ENCODE results near the gene OVOL3. TPM values are rescaled to one million over a fixed set of nuclear protein-coding genes. Genes with fewer than 3 reads are reported as not detected.
A peak's percentile ranks its signal among the peaks of the same experiment; 100 is the strongest.

The OVOL3 gene
- total RNA-seq, 1 donor from 2014 or later, result not detected

GRCh38 chr19:36116344-36116637 is 5.3 kb downstream of the OVOL3 start:
- peaks cover 26% of the 10 kb centered on the region for H3K9me3 Mint-ChIP-seq (ENCODE audit: unreplicated experiment)
- no peak for DNase-seq
- peaks cover 21% of the 10 kb centered on the region for H3K27me3 Mint-ChIP-seq (ENCODE audit: unreplicated experiment)
- peak overlapping the region; percentile 72 for H3K27ac Mint-ChIP-seq (ENCODE audit: unreplicated experiment)
- H3K4me1 Mint-ChIP-seq (ENCODE audit: low read depth, unreplicated experiment), result peaks cover 24% of the 10 kb centered on the region
- peak overlapping the region; percentile 98 for H3K4me3 Mint-ChIP-seq (ENCODE audit: unreplicated experiment)
- TF ChIP-seq CTCF (IDR thresholded peaks at IDR 0.05; ENCODE audit: partially characterized antibody, unreplicated experiment), result no peak
- peaks cover 5% of the 10 kb centered on the region for H3K36me3 Mint-ChIP-seq (ENCODE audit: unreplicated experiment)

- H3K4me3 Mint-ChIP-seq (ENCODE audit: unreplicated experiment), result peak overlapping the region; percentile 63
- H3K27ac Mint-ChIP-seq (ENCODE audit: unreplicated experiment), result peak overlapping the region; percentile 83
- DNase-seq, result no peak
- peaks cover 7% of the 10 kb centered on the region for H3K27me3 Mint-ChIP-seq (ENCODE audit: unreplicated experiment)
- TF ChIP-seq CTCF (IDR thresholded peaks at IDR 0.05; ENCODE audit: partially characterized antibody, unreplicated experiment), result no peak
- H3K9me3 Mint-ChIP-seq (ENCODE audit: unreplicated experiment), result peaks cover 15% of the 10 kb centered on the region
- peaks cover 11% of the 10 kb centered on the region for H3K4me1 Mint-ChIP-seq (ENCODE audit: low read depth, unreplicated experiment)
- H3K36me3 Mint-ChIP-seq (ENCODE audit: unreplicated experiment), result peaks cover 5% of the 10 kb centered on the region
These were observed 9.4 kb downstream of the OVOL3 start for GRCh38 chr19:36120092-36120983.

- TF ChIP-seq CTCF (IDR thresholded peaks at IDR 0.05; ENCODE audit: partially characterized antibody, unreplicated experiment), result no peak
- no peak overlapping the region for H3K4me3 Mint-ChIP-seq (ENCODE audit: unreplicated experiment)
- H3K27ac Mint-ChIP-seq (ENCODE audit: unreplicated experiment), result no peak overlapping the region
- H3K9me3 Mint-ChIP-seq (ENCODE audit: unreplicated experiment), result peaks cover 15% of the 10 kb centered on the region
- peaks cover 7% of the 10 kb centered on the region for H3K27me3 Mint-ChIP-seq (ENCODE audit: unreplicated experiment)
- peaks cover 5% of the 10 kb centered on the region for H3K36me3 Mint-ChIP-seq (ENCODE audit: unreplicated experiment)
- DNase-seq, result no peak
- H3K4me1 Mint-ChIP-seq (ENCODE audit: low read depth, unreplicated experiment), result peaks cover 11% of the 10 kb centered on the region
These were observed 10.0 kb downstream of the OVOL3 start for GRCh38 chr19:36120984-36121358.

GRCh38 chr19:36121486-36122124 is 10.7 kb downstream of the OVOL3 start:
- Mint-ChIP-seq H3K4me3 (ENCODE audit: unreplicated experiment) (no peak overlapping the region), H3K27ac (ENCODE audit: unreplicated experiment) (peak overlapping the region; percentile 55), H3K36me3 (ENCODE audit: unreplicated experiment) (peaks cover 5% of the 10 kb centered on the region), H3K4me1 (ENCODE audit: low read depth, unreplicated experiment) (peaks cover 10% of the 10 kb centered on the region), H3K27me3 (ENCODE audit: unreplicated experiment) (peaks cover 7% of the 10 kb centered on the region), H3K9me3 (ENCODE audit: unreplicated experiment) (peaks cover 15% of the 10 kb centered on the region)
- no peak for DNase-seq
- no peak for TF ChIP-seq CTCF (IDR thresholded peaks at IDR 0.05; ENCODE audit: partially characterized antibody, unreplicated experiment)

- H3K36me3 Mint-ChIP-seq (ENCODE audit: unreplicated experiment), result no peaks in the 10 kb centered on the region
- no peak for DNase-seq
- no peaks in the 10 kb centered on the region for H3K4me1 Mint-ChIP-seq (ENCODE audit: low read depth, unreplicated experiment)
- no peak overlapping the region for H3K4me3 Mint-ChIP-seq (ENCODE audit: unreplicated experiment)
- TF ChIP-seq CTCF (IDR thresholded peaks at IDR 0.05; ENCODE audit: partially characterized antibody, unreplicated experiment), result no peak
- H3K27ac Mint-ChIP-seq (ENCODE audit: unreplicated experiment), result no peak overlapping the region
- peaks cover 6% of the 10 kb centered on the region for H3K9me3 Mint-ChIP-seq (ENCODE audit: unreplicated experiment)
- H3K27me3 Mint-ChIP-seq (ENCODE audit: unreplicated experiment), result no peaks in the 10 kb centered on the region
These were observed 14.6 kb downstream of the OVOL3 start for GRCh38 chr19:36125557-36125956.

All from glutamatergic neuron (in vitro differentiated cells).